Motor neuron (in vitro differentiated cells): Measurements from ENCODE around the gene CT45A1. TPM values are rescaled to one million over a fixed set of nuclear protein-coding genes. Genes with fewer than 3 reads are reported as not detected.
"Not testable (repeated sequence)": the region's sequence is repeated elsewhere in the genome, so short reads cannot be mapped to it uniquely, and the experiment has no call there.

ENCODE experiments used
- ATAC-seq, 8 experiments: fragments of 200-7000 bp; cut with Tn5 transposase; replicated peaks in 6 of 8; 2 replicates each; pipeline ENCODE4 v1.8.0; 2021; ENCODE audit warnings: mild to moderate bottlenecking in 8 of 8, moderate library complexity in 8 of 8
- H3K27ac ChIP-seq, 2 donors: fragments of 250-450 bp; sonication (Bioruptor Pico); 2 replicates each; pipeline ENCODE4 v1.9.0; 2021; ENCODE audit warnings: antibody characterized with exemption in 2 of 2, mild to moderate bottlenecking in 2 of 2, moderate library complexity in 1 of 2
- H3K4me1 ChIP-seq, 2 donors: fragments of 250-450 bp; sonication (Bioruptor Pico); replicated peaks in 1 of 2; 2 replicates each; pipeline ENCODE4 v1.6.1; 2021; ENCODE audit warnings: antibody characterized with exemption in 2 of 2, mild to moderate bottlenecking in 2 of 2, moderate library complexity in 1 of 2
- H3K4me3 ChIP-seq, 5 donors: fragments of 250-450 bp; sonication (Bioruptor Pico); 2 replicates each; pipeline ENCODE4 v1.9.0; 2021; ENCODE audit warnings: antibody characterized with exemption in 5 of 5, mild to moderate bottlenecking in 5 of 5, moderate library complexity in 4 of 5
- WGBS, 10 experiments: fragments of 450-650 bp; shearing (Covaris generic); methylation state at CpG; one replicate each; pipeline ENCODE4 v1.0.0; 2022; 5-methylcytosine and 5-hydroxymethylcytosine counted together
- in situ Hi-C, 9 experiments: fragments of 400-800 bp; cut with MboI; loops; one replicate each; pipeline ENCODE4 v1.15.0; 2021; ENCODE audit warnings: low sequenced_read_pairs in 9 of 9, low pct_unique_long_range_greater_than_20kb in 2 of 9; ENCODE audit not compliant: unreplicated experiment in 9 of 9
- total RNA-seq, 8 experiments: library from RNA; unstranded; fragments of 300-600 nt; gene quantifications; 2 replicates each; pipeline versions ENCODE4 v1.2.3 to v1.2.4, GENCODE V29; 2022

CT45A1 gene, protein sequence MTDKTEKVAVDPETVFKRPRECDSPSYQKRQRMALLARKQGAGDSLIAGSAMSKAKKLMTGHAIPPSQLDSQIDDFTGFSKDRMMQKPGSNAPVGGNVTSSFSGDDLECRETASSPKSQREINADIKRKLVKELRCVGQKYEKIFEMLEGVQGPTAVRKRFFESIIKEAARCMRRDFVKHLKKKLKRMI
- total RNA-seq: not detected

DNA sequence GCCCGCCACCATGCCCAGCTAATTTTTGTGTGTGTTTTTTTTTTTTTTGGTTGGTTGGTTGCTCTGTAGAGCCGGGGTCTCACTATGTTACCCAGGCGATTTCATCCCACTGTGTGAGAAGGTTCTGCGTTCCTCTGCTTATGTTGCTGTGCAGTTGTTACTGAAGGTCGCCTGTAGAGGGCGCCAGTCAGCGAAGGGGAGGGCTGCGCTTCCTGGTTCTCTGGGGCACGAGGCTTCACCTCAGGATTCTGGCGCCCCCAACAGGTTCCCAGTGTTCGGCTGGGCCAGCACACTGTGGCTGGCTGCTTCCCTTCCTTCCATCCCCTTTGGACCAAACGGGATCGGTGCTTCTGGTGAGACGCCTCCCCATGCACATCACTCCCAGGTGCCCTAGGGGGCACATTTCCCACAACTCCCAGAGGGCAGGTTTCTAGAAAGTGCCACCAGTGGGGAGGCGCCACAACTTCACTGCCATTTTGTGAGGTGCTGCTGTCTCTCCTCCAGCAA, at the start of gene CT45A1:
Gene CT45A1, plus strand, starts transcription at position 457 of the 507 bp plus-strand sequence. CDS start 5,302 bp downstream, outside the sequence.
- 67 to 100% (median 95%) methylated on average over 1 of the region's 15 CpGs; no CpG with 5 or more reads in 7 of the 10 experiments for WGBS, 10 experiments
- H3K4me3 ChIP-seq, H3K27ac ChIP-seq, H3K4me1 ChIP-seq, in situ Hi-C loops, ATAC-seq: not testable (repeated sequence)

DNA sequence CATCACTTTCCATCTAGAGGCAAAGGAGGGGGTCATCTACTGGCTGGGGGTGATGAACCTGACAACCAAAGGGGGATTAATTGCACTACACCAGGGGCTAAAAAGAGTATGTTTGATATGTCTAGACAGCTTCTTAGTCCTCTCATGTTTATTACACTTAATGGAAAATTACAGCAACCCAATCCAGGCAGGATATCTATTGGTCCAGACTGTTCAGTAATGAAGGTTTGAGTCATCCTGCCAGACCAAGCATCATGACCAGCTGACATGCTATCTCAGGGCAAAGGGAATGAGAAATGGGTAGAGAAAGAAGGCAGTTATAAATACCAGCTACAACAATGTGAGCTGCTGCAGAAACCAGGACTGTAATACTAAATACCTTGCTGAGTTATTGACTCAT, 40.5 kb upstream of the CT45A1 start:
- H3K4me1 ChIP-seq, H3K4me3 ChIP-seq, H3K27ac ChIP-seq, in situ Hi-C loops: not testable (repeated sequence)
- peak in 2 of 8 experiments; percentile 54 to 56 for ATAC-seq

DNA sequence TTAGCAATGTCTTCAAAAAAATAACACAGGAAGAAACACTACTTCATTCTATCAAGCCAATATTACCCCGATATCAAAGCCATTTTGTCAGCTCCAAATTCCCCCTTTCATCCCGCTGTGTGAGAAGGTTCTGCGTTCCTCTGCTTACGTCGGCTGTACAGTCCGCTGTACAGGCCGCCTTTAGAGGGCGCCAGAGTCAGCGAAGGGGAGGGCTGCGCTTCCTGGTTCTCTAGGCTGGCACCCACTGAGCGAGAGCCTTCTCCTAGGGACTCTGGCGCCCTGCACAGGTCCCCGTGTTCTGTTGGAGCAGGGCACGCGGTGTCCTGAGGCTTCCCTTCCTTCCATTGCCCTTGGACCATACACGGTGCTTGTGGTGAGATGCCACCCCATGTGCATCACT, 25.3 kb upstream of the CT45A1 start:
- in situ Hi-C loops: no loop called here
- Histone ChIP-seq H3K4me1 (no peaks in the 10 kb centered on the region), H3K27ac (no peak overlapping the region), H3K4me3 (no peak overlapping the region)
- WGBS, 10 experiments: 20 to 83% (median 83%) methylated on average over 1 to 2 of the region's 16 CpGs; no CpG with 5 or more reads in 7 of the 10 experiments
- ATAC-seq: peak in 2 of 8 experiments; percentile 61 to 85

DNA sequence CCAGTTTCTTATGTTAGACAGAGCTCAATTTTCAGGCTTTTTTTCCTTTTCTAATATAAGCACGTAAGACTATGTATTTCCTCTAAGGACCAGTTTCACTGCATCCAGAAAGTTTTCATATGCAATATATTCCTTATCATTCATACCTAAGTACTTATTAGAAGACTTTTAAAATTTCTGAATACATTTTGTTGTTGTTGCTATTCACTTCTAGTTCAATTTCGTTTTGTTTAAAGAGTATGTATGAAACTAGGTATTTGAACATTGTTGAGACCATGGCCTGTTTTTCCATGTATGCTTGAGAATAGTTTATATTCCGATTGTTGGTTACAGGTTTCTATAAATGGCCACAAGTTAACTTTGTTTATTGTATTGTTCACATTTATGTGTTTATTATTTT, 18.0 kb upstream of the CT45A1 start:
- no peak for ATAC-seq
- Histone ChIP-seq H3K4me3 (no peak overlapping the region), H3K4me1 (no peaks in the 10 kb centered on the region), H3K27ac (no peak overlapping the region)
- in situ Hi-C loops: no loop called here
- WGBS, 10 experiments: 15 to 100% (median 48%) methylated on average over 1 to 3 of the region's 3 CpGs; no CpG with 5 or more reads in 1 of the 10 experiments

DNA sequence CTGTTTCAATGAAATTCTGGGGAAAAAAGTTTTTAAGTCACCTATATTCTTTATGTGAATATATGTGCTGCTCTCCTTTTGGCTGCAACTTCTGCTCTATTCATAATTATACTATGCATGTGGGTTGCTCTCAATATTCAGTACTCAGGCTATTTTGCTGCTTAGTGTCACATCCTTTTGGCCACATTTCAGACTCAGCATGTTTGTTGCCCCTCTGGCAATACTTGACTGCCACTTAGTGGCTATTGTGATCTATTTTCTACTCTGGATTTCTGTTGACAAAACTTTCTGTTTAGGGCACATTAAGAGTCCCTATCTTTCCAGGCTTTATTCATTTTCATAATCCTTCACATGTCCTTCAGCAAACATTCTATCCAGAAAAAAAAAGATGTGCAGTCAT, 15.8 kb upstream of the CT45A1 start:
- no peak overlapping the region for H3K27ac ChIP-seq
- in situ Hi-C loops: no loop called here
- H3K4me1 ChIP-seq: no peaks in the 10 kb centered on the region
- ATAC-seq: peak in 3 of 8 experiments; percentile 66 to 77 (median 73)
- H3K4me3 ChIP-seq: no peak overlapping the region

DNA sequence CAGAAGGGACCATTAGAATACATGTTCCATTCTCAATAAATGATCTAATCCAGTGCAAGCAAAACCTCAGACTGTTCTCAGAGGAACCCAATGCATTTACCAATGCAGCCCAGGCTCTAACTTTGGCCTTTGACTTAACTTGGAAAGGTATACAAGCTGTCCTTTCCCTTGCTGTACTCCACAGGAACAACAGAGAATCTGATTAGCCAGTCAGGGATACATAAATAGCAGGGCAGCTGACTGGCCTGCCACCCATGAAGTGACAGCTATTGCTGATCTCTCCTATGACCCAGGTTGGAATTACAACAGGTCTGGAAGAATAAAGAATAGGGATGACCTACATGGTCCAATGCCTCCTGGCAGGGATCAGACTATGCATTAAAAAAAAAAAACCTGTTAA, 14.5 kb upstream of the CT45A1 start:
- Histone ChIP-seq H3K27ac (no peak overlapping the region), H3K4me1 (no peaks in the 10 kb centered on the region), H3K4me3 (no peak overlapping the region)
- in situ Hi-C loops: no loop called here
- no peak for ATAC-seq

DNA sequence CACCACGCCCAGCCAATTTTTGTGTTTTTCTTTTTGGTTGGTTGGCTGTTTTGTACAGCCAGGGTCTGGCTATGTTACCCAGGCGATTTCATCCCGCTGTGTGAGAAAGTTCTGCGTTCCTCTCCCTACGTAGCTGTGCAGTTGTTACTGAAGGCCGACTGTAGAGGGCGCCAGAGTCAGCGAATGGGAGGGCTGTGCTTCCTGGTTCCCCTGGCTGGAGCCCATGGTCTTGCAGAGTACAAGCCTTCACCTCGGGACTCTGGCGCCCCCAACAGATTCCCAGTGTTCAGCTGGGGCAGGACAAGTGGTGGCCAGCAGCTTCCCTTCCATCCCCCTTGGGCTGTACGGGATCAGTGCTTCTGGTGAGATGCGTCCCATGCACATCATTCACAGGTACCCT, 5.6 kb upstream of the CT45A1 start:
- in situ Hi-C loops: no loop called here
- peak in 2 of 8 experiments; percentile 81 to 83 for ATAC-seq
- 40 to 46% (median 40%) methylated on average over 2 to 8 of the region's 12 CpGs; no CpG with 5 or more reads in 7 of the 10 experiments for WGBS, 10 experiments
- Histone ChIP-seq H3K4me3 (no peak overlapping the region), H3K27ac (no peak overlapping the region), H3K4me1 (no peaks in the 10 kb centered on the region)

DNA sequence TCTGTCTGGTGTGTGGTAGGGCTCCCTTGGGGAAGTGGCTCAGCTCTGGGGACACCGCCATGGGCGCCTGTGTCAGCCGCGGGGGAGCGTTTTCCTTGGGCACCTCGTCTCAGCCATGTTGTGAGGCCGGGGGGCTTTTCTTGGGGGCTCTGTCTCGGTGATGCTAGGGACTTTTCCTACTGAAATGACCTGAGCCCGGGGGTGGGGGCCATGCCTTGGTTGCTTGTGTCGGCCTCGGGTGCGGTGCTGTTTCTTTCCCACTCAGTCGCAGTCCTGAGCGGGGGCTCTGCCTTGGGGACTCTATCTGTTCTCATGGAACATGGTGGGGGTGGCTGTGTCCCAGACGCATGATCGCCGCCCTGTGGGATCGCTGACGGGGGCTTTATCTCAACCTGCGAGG, 356 bp downstream of the CT45A1 start:
- Histone ChIP-seq H3K4me3 (no peak overlapping the region), H3K4me1 (no peaks in the 10 kb centered on the region), H3K27ac (no peak overlapping the region)
- no CpG with 5 or more reads among the region's 20 CpGs for WGBS, 10 experiments
- ATAC-seq: no peak
- in situ Hi-C loops: no loop called here

DNA sequence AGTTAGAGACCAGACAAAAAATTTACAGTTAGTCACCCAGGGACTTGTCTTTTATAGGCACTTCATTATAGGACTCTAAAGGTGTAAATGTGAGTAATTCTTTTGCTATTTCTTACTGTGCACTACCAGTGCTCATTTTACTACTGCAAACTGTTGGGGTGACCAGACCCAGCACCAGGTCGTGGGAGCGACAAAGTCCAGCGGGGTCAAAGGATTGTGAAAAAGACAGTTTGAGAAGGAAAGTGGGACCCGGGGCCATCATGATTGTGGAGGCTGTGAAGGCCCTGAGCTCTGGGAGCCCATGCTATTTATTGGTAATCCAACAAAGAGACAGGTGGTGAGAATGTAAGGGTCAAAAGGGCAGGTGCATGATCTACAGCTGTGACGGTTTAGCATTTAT, 21.2 kb downstream of the CT45A1 start:
- ATAC-seq, H3K4me3 ChIP-seq, H3K4me1 ChIP-seq, in situ Hi-C loops, H3K27ac ChIP-seq: not testable (repeated sequence)
- WGBS, 10 experiments: 0 to 37% (median 20%) methylated on average over 1 to 2 of the region's 5 CpGs; no CpG with 5 or more reads in 7 of the 10 experiments

DNA sequence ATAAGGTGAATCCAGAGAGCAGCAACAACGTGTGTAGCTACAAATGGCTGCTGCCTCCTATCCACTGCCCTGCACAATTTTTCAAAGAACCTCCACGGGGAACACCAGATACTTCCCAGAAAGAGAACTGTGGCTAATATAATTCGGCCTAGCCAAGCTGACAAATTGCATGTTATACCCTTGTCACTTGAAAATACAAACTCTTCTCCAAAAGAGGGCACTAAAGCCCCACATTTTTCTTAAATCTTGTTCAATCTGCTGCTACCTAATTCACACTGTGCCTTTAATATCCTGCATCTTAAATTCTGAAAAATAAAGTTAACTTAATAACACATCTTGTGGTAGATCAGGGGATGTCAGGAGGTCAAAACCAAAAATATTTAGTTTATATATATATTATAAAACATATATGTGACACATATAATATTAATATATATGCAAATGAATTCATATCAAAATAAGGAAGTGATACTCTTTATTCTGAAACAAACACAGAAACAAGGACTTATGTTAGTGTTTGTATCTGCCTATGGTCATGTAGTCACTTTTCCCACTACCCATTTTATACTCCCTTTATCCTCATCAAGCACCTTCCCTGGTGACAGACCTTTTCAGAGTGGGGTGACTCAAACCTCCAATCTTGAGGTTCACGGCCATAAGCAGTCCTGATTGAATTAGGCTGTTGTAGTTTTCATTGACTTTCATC, 24.1 kb downstream of the CT45A1 start:
- 0 to 40% (median 20%) methylated on average over 1 to 4 of the region's 4 CpGs; no CpG with 5 or more reads in 4 of the 10 experiments for WGBS, 10 experiments
- in situ Hi-C loops: no loop called here
- H3K4me1 ChIP-seq: no peaks in the 10 kb centered on the region
- peak in 1 of 8 experiments; percentile 37 for ATAC-seq
- no peak overlapping the region for H3K4me3 ChIP-seq
- no peak overlapping the region for H3K27ac ChIP-seq

DNA sequence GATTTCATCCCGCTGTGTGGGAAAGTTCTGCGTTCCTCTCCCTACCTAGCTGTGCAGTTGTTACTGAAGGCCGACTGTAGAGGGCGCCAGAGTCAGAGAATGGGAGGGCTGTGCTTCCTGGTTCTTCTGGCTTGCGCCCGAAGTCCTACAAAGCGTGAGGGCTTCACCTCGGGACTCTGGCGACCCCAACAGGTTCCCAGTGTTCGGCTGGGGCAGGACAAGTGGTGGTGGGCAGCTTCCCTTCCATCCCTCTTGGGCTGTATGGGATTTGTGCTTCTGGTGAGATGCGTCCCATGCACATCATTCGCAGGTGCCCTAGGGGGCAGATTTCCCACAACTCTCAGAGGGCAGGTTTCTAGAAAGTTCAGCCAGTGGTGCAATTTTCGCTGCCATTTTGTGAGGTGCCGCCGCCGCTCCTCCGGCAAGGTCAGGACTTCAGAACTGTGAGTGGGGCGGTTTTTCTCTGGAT, 27.3 kb downstream of the CT45A1 start:
- Histone ChIP-seq H3K27ac (no peak overlapping the region), H3K4me1 (no peaks in the 10 kb centered on the region), H3K4me3 (no peak overlapping the region)
- in situ Hi-C loops: no loop called here
- ATAC-seq: peak in 3 of 8 experiments; percentile 55 to 93 (median 77)
- WGBS, 10 experiments: 0 to 47% (median 36%) methylated on average over 3 to 11 of the region's 18 CpGs; no CpG with 5 or more reads in 7 of the 10 experiments

DNA sequence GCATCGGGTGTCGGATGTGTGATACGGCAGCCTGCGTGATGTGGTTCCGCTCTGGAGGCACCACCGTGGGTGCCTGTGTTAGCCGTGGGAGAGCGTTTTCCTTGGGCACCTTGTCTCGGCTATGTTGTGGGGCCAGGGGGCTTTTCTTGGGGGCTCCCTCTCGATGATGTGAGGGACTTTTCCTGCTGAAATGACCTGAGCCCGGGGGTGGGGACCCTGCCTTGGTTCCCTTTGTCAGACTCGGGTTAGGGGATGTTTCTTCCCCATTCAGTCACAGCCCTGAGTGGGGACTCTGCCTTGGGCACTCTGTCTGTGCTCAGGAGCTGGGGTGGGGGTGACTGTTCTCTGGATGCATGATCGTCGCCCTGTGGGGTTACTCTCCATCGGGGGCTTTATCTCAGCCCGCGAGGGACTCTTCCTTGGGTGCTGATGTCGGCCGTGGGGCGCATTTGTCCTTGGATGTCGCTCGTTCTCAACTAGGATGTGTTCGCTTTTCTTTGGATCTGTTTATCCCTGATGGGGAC, 27.8 kb downstream of the CT45A1 start:
- Histone ChIP-seq H3K4me3 (no peak overlapping the region), H3K4me1 (no peaks in the 10 kb centered on the region), H3K27ac (no peak overlapping the region)
- no peak for ATAC-seq
- WGBS, 10 experiments: 69% methylated on average over 10 of the region's 23 CpGs; no CpG with 5 or more reads in 9 of the 10 experiments
- in situ Hi-C loops: no loop called here

DNA sequence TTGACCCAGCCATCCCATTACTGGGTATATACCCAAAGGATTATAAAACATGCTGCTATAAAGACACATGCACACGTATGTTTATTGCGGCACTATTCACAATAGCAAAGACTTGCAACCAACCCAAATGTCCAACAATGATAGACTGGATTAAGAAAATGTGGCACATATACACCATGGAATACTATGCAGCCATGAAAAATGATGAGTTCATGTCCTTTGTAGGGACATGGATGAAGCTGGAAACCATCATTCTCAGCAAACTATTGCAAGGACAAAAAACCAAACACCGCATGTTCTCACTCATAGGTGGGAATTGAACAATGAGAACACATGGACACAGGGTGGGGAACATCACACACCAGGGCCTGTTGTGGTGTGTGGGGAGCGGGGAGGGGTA, 31.3 kb downstream of the CT45A1 start:
- H3K4me3 ChIP-seq, in situ Hi-C loops, H3K27ac ChIP-seq, ATAC-seq, H3K4me1 ChIP-seq: not testable (repeated sequence)
- 0% methylated on average over 1 of the region's 4 CpGs; no CpG with 5 or more reads in 9 of the 10 experiments for WGBS, 10 experiments
